Testis (tissue), 2 donors: Measurements from ENCODE around the gene BCAS3.

Experiments
- CTCF ChIP-seq, 3 experiments: fragments of 450-650 bp in 2 of 3; fragments of 200-600 bp in 1 of 3; sonication (generic) in 1 of 3; IDR thresholded peaks; one replicate each; pipeline ENCODE4 v1.5.1; 2016 to 2019; ENCODE audit warnings: antibody characterized with exemption in 3 of 3, mild to moderate bottlenecking in 2 of 3, moderate library complexity in 1 of 3
- POLR2A ChIP-seq: fragments of 450-650 bp; IDR thresholded peaks from one replicate; pipeline ENCODE4 v1.6.1; 2017; ENCODE audit warnings: antibody characterized with exemption, mild to moderate bottlenecking, moderate library complexity

GRCh38 chr17:61382796-61383688 lies 705.4 kb downstream of the BCAS3 start:
- no peak for TF ChIP-seq CTCF (IDR thresholded peaks at IDR 0.05)
- no peak for TF ChIP-seq POLR2A
